ENCODE data around the gene NT5C1B.

DNA sequence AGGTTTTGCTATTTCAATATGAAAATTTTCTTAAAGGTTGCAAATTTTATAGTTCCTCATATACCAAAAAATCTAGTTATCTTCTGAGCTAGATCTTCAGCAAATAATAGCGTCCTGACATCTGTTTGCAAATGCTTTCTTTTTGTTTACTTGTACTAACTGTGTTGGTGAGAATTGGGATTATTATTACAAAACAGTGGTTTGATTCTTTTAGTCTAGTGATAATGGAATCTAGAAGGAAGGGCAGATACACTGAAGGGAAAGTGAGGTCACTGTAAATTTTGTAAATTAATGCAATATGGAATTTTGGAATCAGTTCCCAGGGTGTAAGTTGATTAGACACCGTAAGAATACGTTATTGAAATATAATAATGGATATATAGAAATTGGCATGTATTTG lies 36.2 kb upstream of the NT5C1B start:
- TF ChIP-seq, protein P1, sequence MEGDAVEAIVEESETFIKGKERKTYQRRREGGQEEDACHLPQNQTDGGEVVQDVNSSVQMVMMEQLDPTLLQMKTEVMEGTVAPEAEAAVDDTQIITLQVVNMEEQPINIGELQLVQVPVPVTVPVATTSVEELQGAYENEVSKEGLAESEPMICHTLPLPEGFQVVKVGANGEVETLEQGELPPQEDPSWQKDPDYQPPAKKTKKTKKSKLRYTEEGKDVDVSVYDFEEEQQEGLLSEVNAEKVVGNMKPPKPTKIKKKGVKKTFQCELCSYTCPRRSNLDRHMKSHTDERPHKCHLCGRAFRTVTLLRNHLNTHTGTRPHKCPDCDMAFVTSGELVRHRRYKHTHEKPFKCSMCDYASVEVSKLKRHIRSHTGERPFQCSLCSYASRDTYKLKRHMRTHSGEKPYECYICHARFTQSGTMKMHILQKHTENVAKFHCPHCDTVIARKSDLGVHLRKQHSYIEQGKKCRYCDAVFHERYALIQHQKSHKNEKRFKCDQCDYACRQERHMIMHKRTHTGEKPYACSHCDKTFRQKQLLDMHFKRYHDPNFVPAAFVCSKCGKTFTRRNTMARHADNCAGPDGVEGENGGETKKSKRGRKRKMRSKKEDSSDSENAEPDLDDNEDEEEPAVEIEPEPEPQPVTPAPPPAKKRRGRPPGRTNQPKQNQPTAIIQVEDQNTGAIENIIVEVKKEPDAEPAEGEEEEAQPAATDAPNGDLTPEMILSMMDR (conservative IDR thresholded peaks at IDR 0.05 in 1 of 2, IDR thresholded peaks at IDR 0.05 in 1 of 2; ENCODE audit: extremely low read depth in 1 of 2, insufficient read depth in 1 of 2, low read depth in 1 of 2, low read length in 2 of 2), result no peak
- no peak for TF ChIP-seq EZH2 (IDR thresholded peaks at IDR 0.05; ENCODE audit: borderline replicate concordance, low read length)

All from mammary epithelial cell (primary cell).